Suprapubic skin (tissue), 4 donors: Measurements from ENCODE around the gene PAX6.

Experiments
- CTCF ChIP-seq, 2 donors: fragments of 200-600 bp in 1 of 2; fragments of 450-650 bp in 1 of 2; sonication (generic) in 1 of 2; IDR thresholded peaks; one replicate each; pipeline ENCODE4 v1.5.1; 2016 to 2019; ENCODE audit warnings: antibody characterized with exemption in 2 of 2, mild to moderate bottlenecking in 1 of 2, moderate library complexity in 1 of 2
- EP300 ChIP-seq: sonication (generic); formaldehyde crosslinking; IDR thresholded peaks from one replicate; pipeline ENCODE4 v1.6.1; 2017; ENCODE audit warnings: antibody characterized with exemption
- POLR2A ChIP-seq, 2 donors: fragments of 450-650 bp; IDR thresholded peaks; one replicate each; pipeline ENCODE4 v1.6.1; 2017; ENCODE audit warnings: antibody characterized with exemption in 2 of 2, mild to moderate bottlenecking in 2 of 2, moderate library complexity in 2 of 2
- POLR2AphosphoS5 ChIP-seq, 3 donors: sonication (generic); formaldehyde crosslinking; IDR thresholded peaks; one replicate each; pipeline ENCODE4 v1.6.1; 2017; ENCODE audit warnings: antibody characterized with exemption in 3 of 3

- no peak for TF ChIP-seq POLR2AphosphoS5 (IDR thresholded peaks at IDR 0.05)
- TF ChIP-seq CTCF (IDR thresholded peaks at IDR 0.05), result no peak
- no peak for TF ChIP-seq EP300
- no peak for TF ChIP-seq POLR2A (IDR thresholded peaks at IDR 0.05)
Measured at GRCh38 chr11:31817054-31817620, 6.0 kb upstream of the PAX6 start.
